Left ventricle myocardium inferior (tissue), 1 donor: Measurements from ENCODE around the gene TNRC6B. TPM values are rescaled to one million over a fixed set of nuclear protein-coding genes. Genes with fewer than 3 reads are reported as not detected.
"Not testable (repeated sequence)": the region's sequence is repeated elsewhere in the genome, so short reads cannot be mapped to it uniquely, and the experiment has no call there.

ENCODE experiments used
- DNase-seq: peaks from one replicate; pipeline ENCODE4 v3.0.0-alpha.2; 2020
- H3K27ac ChIP-seq: fragments of 200-600 bp; replicated peaks from 2 replicates; pipeline ENCODE4 v1.8.0; 2021
- H3K27me3 ChIP-seq: fragments of 200-600 bp; 2 replicates; pipeline ENCODE4 v1.8.0; 2021; ENCODE audit warnings: low read depth
- H3K36me3 ChIP-seq: fragments of 200-600 bp; 2 replicates; pipeline ENCODE4 v1.8.0; 2021
- H3K4me1 ChIP-seq: fragments of 200-600 bp; 2 replicates; pipeline ENCODE4 v1.8.0; 2021
- H3K4me3 ChIP-seq: fragments of 200-600 bp; 2 replicates; pipeline ENCODE4 v1.8.0; 2021; ENCODE audit warnings: mild to moderate bottlenecking, moderate library complexity
- H3K9me3 ChIP-seq: fragments of 200-600 bp; replicated peaks from 2 replicates; pipeline ENCODE4 v1.8.0; 2021
- intact Hi-C: fragments of 100-400 bp; cut with micrococcal nuclease; formaldehyde crosslinking; loops from one replicate; pipeline ENCODE4 v1.11.0; 2022
- total RNA-seq: library from RNA; stranded (reverse); fragmentation: NEBNext Ultra II Directional; extraction: Animal tissue kit (Norgen Biotek cat#: 25700); gene quantifications from one replicate; pipeline ENCODE4 v1.2.1, GENCODE V29; 2021
- TF ChIP-seq, protein P1 (sequence below): fragments of 200-600 bp; IDR thresholded peaks from 2 replicates; pipeline ENCODE4 v1.8.0; 2021; ENCODE audit warnings: antibody characterized with exemption, mild to moderate bottlenecking, borderline replicate concordance
- donor health status: DM: no; HTN: yes; CAD: no; lungs with severe emphysema.

TNRC6B gene
- total RNA-seq, 1 donor from 2014 or later, result 43.8 TPM

DNA sequence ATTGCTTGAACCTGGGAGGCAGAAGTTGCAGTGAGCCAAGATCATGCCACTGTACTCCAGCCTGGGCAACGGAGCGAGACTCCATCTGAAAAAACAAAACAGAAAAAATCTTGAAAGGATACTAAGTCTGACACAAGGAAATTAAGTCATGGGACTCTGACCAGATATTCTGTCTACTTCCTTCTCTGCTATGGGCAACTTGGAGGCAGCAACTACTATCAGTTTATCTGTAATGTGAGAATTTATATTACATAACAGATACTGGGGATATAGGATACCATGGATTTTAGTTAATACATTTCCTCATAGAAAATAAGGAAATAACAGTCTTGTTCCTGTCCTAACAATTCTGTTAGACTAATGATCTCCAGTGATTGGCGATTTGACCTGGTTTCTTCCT lies 191.1 kb downstream of the TNRC6B start:
- TF ChIP-seq, protein P1, sequence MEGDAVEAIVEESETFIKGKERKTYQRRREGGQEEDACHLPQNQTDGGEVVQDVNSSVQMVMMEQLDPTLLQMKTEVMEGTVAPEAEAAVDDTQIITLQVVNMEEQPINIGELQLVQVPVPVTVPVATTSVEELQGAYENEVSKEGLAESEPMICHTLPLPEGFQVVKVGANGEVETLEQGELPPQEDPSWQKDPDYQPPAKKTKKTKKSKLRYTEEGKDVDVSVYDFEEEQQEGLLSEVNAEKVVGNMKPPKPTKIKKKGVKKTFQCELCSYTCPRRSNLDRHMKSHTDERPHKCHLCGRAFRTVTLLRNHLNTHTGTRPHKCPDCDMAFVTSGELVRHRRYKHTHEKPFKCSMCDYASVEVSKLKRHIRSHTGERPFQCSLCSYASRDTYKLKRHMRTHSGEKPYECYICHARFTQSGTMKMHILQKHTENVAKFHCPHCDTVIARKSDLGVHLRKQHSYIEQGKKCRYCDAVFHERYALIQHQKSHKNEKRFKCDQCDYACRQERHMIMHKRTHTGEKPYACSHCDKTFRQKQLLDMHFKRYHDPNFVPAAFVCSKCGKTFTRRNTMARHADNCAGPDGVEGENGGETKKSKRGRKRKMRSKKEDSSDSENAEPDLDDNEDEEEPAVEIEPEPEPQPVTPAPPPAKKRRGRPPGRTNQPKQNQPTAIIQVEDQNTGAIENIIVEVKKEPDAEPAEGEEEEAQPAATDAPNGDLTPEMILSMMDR, result no peak
- H3K4me3 ChIP-seq, result no peak overlapping the region
- H3K27me3 ChIP-seq, result no peaks in the 10 kb centered on the region
- no peaks in the 10 kb centered on the region for H3K9me3 ChIP-seq
- no peak for DNase-seq
- intact Hi-C loops, result no loop called here
- H3K36me3 ChIP-seq, result peaks cover 46% of the 10 kb centered on the region
- H3K4me1 ChIP-seq, result peaks cover 37% of the 10 kb centered on the region
- H3K27ac ChIP-seq, result no peak overlapping the region

DNA sequence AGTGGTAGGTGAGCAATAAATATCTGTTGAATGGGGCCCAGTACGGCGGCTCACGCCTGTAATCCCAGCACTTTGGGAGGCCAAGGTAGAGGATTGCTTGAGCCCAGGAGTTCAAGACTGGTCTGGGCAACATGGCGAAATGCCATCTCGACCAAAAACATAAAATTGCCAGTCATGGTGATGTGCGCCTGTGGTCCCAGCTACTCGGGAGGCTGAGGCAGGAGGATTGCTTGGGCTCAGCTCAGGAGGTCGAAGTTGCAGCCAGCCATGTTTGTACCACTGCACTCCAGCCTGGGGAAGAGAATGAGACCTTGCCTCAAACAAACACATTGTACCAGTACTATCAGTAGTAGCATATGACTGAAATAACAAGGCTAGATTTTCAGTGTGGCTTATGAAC lies 196.8 kb downstream of the TNRC6B start:
- intact Hi-C loops, result no loop called here
- peaks cover 5% of the 10 kb centered on the region for H3K36me3 ChIP-seq
- H3K4me1 ChIP-seq, result peaks cover 33% of the 10 kb centered on the region
- no peaks in the 10 kb centered on the region for H3K9me3 ChIP-seq
- H3K27me3 ChIP-seq, result no peaks in the 10 kb centered on the region
- H3K4me3 ChIP-seq, result no peak overlapping the region
- no peak overlapping the region for H3K27ac ChIP-seq
- no peak for DNase-seq
- TF ChIP-seq, protein P1, result no peak

DNA sequence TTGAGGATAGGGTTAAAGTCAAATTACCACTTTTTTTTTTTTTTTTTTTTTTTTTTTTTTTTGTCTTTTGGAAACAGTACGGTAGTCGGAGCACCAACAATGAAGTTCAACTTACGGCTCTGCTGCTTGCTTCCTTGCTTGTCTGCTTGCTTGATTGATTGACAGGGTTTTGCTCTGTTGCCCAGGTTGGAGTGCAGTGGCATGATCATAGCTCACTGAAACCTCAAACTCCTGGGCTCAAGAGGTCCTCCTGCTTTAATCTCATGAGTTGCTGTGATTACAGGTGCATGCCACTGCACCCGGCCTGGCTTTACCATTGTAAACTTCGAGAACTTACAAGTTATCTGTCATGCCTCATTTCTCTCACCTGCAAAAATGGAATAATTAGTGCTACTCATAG lies 198.4 kb downstream of the TNRC6B start:
- H3K4me1 ChIP-seq, result peaks cover 20% of the 10 kb centered on the region
- TF ChIP-seq, protein P1, result no peak
- H3K27ac ChIP-seq, result no peak overlapping the region
- no peaks in the 10 kb centered on the region for H3K9me3 ChIP-seq
- peaks cover 5% of the 10 kb centered on the region for H3K36me3 ChIP-seq
- no peak overlapping the region for H3K4me3 ChIP-seq
- DNase-seq, result no peak
- H3K27me3 ChIP-seq, result no peaks in the 10 kb centered on the region
- intact Hi-C loops, result no loop called here

DNA sequence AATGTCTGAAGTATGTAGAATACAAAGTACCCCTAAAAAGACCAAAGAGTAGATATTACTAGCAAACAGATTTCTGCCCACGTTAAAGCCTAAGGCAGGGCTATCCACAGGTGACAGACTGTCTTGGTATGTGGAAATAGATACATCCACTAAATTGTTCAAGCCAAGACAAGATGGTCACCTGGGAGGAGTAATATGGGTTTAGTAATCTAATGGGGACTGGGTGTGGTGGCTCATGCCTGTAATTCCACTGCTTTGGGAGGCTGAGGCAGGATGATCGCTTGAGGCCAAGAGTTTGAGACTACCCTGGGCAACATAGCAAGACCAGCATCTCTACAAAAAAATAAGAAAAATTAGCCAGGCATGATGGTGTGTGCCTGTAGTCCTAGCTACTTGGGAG lies 200.2 kb downstream of the TNRC6B start:
- peaks cover 5% of the 10 kb centered on the region for H3K36me3 ChIP-seq
- no peaks in the 10 kb centered on the region for H3K27me3 ChIP-seq
- TF ChIP-seq, protein P1, result no peak
- no peaks in the 10 kb centered on the region for H3K9me3 ChIP-seq
- no peak for DNase-seq
- peaks cover 4% of the 10 kb centered on the region for H3K4me1 ChIP-seq
- H3K27ac ChIP-seq, result no peak overlapping the region
- intact Hi-C loops, result no loop called here
- no peak overlapping the region for H3K4me3 ChIP-seq

DNA sequence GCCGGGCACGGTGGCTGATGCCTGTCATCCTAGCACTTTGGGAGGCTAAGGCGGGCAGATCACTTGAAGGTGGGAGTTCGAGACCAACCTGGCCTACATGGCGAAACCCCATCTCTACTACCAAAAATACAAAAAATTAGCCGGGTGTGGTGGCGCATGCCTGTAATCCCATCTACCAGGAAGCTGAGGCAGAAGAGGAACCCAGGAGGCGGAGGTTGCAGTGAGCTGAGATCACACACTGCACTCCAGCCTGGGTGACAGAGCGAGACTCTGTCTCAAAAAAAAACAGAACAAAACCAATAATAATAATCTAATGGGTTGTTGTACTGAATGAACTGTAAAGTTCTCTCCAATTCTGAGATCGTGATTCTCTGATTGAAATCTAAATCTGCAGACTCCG lies 200.7 kb downstream of the TNRC6B start:
- H3K36me3 ChIP-seq, intact Hi-C loops: not testable (repeated sequence)

DNA sequence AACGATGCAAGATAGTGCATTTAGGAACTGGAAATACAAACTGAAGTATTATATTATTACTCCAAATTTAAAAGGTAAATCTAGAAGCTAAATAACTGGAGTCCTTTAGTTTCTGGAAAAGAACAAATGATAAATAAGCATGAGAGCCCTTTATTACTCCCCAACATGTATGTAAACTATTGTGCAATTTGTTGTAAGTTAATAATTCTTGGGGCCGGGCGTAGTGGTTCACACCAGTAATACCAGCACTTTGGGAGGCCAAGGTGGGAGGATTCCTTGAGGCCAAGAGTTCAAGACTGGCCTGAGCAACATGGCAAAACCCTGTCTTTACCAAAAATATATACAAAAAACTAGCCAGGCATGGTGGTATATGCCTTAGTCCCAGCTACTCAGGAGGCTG lies 203.7 kb downstream of the TNRC6B start:
- TF ChIP-seq, protein P1, result no peak
- Histone ChIP-seq H3K9me3 (no peaks in the 10 kb centered on the region), H3K4me1 (peaks cover 22% of the 10 kb centered on the region), H3K4me3 (no peak overlapping the region), H3K36me3 (no peaks in the 10 kb centered on the region), H3K27ac (no peak overlapping the region), H3K27me3 (no peaks in the 10 kb centered on the region)
- no peak for DNase-seq
- intact Hi-C loops, result no loop called here

More for the DNA sequence above, 200.7 kb downstream of the TNRC6B start:
- H3K27me3 ChIP-seq, H3K27ac ChIP-seq, DNase-seq, H3K4me3 ChIP-seq, H3K4me1 ChIP-seq, H3K9me3 ChIP-seq: not testable (repeated sequence)
